NCI-H446 (cell line): ENCODE measurements around the gene RGS14.
A peak's percentile ranks its signal among the peaks of the same experiment; 100 is the strongest.
"Not testable (repeated sequence)": the region's sequence is repeated elsewhere in the genome, so short reads cannot be mapped to it uniquely, and the experiment has no call there.

ENCODE experiments used
- DNase-seq, 2 experiments: peaks; one replicate each; lab custom pipeline; 2025; lab: John Stamatoyannopoulos, UW

The RGS14 gene

DNA sequence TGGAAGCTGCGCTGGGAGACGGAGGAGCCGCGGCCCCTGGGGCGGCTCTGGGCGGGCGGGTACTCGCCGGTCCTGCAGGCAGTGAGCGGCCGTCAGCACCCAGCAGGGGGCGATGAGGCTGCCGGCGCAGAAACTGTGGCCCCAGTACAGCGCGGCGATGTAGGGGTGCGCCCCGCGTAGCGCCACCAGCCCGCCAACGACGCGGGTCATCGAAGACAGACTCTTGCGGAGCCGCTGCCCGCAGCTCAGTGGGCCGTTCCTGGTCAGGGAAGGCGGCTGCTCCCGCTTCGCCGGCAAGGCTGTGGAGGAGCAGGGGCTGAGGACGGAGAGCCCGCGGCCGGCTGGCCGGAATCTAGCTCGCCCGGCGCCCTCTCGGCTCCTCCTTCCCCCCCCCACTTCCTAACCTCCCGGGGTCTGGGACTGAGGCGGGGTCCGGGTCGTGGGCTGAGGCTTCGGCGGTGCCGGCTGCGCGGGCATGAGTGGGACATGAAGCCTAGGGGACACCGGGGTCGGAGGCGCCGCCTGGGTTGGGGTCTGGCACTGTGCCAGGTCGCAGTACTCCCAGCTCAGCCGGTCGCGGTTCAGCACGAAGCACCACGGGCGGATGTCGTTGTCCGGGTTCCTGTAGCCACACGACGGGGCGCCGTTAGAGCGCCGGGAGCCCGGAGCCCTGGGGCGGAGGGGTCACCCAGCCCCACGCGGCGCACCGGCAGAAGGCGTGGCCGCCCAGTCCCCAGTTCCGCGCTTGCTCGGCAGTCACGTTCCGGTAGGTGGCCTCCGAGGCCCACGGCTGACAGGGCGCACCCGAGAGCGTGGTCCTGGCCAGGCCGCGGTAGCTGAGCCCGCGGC, 46.3 kb downstream of the RGS14 start:
- DNase-seq, result peak in 1 of 2 experiments; percentile 80

- DNase-seq, result peak; percentile 16 to 76
Measured at GRCh38 chr5:177404641-177405179, 47.0 kb downstream of the RGS14 start.

GRCh38 chr5:177405312-177405711, 47.6 kb downstream of the RGS14 start:
- DNase-seq, result no peak

- no peak for DNase-seq
Measured at GRCh38 chr5:177405805-177406204, 48.1 kb downstream of the RGS14 start.

GRCh38 chr5:177409043-177409801, 51.5 kb downstream of the RGS14 start, which contains the start of gene F12:
F12 (minus strand) TSS chr5:177409564; CDS start chr5:177409527, 37 bp downstream.
- no peak for DNase-seq

DNA sequence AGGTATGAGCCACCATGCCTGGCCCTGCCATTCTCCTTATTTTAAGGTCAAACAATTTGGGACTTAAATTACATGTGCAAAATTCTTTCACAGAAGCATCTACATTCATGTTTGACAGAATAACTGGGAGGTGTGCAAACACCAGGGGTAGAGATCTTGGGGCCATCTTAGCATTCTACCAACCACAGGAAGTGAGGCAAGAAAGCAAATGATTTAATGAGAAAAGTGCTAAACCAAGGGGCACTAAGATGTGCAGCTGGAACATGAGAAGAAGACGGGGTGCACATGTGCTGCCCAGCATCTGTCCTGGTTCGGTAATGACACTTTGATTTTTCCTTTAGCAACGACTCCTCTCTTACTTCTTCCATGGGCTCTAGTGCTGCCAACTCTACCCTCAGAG, 52.9 kb downstream of the RGS14 start:
- DNase-seq, result no peak

- no peak for DNase-seq
Measured at GRCh38 chr5:177412603-177413233, 55.0 kb downstream of the RGS14 start.

- DNase-seq, result no peak
Measured at GRCh38 chr5:177414481-177414880, 56.8 kb downstream of the RGS14 start.

DNA sequence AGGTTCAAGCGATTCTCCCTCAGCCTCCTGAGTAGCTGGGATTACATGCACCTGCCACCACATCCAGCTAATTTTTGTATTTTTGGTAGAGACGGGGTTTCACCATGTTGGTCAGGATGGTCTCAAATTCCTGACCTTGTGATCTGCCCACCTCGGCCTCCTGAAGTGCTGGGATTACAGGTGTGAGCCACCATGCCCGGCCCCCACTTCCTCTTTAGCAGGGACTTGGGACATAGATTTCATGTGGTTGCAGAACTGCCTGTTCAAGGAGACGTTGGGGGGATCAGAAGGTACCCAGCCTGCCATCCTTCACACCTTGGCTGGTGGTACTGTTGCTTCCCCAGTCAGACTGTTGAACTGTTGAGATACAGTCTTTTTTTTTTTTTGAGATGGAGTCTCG, 59.4 kb downstream of the RGS14 start:
- DNase-seq, result not testable (repeated sequence)

- DNase-seq, result no peak
Measured at GRCh38 chr5:177419046-177419445, 61.3 kb downstream of the RGS14 start.

GRCh38 chr5:177420472-177420871, 62.7 kb downstream of the RGS14 start:
- not testable (repeated sequence) for DNase-seq

- no peak for DNase-seq
Measured at GRCh38 chr5:177421062-177421798, 63.5 kb downstream of the RGS14 start.
